Hepatocyte (in vitro differentiated cells): ENCODE data around the gene ETV3. TPM values are rescaled to one million over a fixed set of nuclear protein-coding genes. Genes with fewer than 3 reads are reported as not detected.

ENCODE experiments used
- DNase-seq: peaks from one replicate; pipeline ENCODE4 v3.0.0-alpha.2; 2016; ENCODE audit warnings: low spot score
- H2AFZ ChIP-seq: fragments of 200-600 bp; sonication (generic); 2 replicates; pipeline ENCODE4 v1.6.0; 2016; ENCODE audit warnings: antibody characterized with exemption, mild to moderate bottlenecking
- H3K27ac ChIP-seq: fragments of 200-600 bp; sonication (generic); 2 replicates; pipeline ENCODE4 v1.5.1; 2016; ENCODE audit warnings: mild to moderate bottlenecking
- H3K27me3 ChIP-seq: fragments of 200-600 bp; sonication (generic); 2 replicates; pipeline ENCODE4 v1.6.1; 2016
- H3K36me3 ChIP-seq: fragments of 200-600 bp; sonication (generic); replicated peaks from 2 replicates; pipeline ENCODE4 v1.5.1; 2016; ENCODE audit warnings: low read depth; ENCODE audit not compliant: insufficient read depth
- H3K4me1 ChIP-seq: fragments of 200-600 bp; sonication (generic); 2 replicates; pipeline ENCODE4 v1.5.1; 2016; ENCODE audit warnings: mild to moderate bottlenecking, moderate library complexity; ENCODE audit not compliant: insufficient read depth
- H3K4me2 ChIP-seq: fragments of 200-600 bp; sonication (generic); 2 replicates; pipeline ENCODE4 v1.6.0; 2016
- H3K4me3 ChIP-seq: fragments of 200-600 bp; sonication (generic); 2 replicates; pipeline ENCODE4 v1.5.1; 2016; ENCODE audit warnings: mild to moderate bottlenecking
- H3K79me2 ChIP-seq: fragments of 200-600 bp; sonication (generic); 2 replicates; pipeline ENCODE4 v1.6.0; 2017; ENCODE audit warnings: mild to moderate bottlenecking
- H3K9me2 ChIP-seq: fragments of 200-600 bp; sonication (generic); replicated peaks from 2 replicates; pipeline ENCODE4 v1.6.0; 2017; ENCODE audit warnings: mild to moderate bottlenecking; ENCODE audit not compliant: insufficient read depth
- H3K9me3 ChIP-seq: fragments of 200-600 bp; sonication (generic); 2 replicates; pipeline ENCODE4 v1.5.1; 2016; ENCODE audit warnings: low read depth, mild to moderate bottlenecking
- H4K20me1 ChIP-seq: fragments of 200-600 bp; sonication (generic); 2 replicates; pipeline ENCODE4 v1.6.0; 2016; ENCODE audit warnings: mild to moderate bottlenecking; ENCODE audit not compliant: insufficient read depth, poor library complexity, severe bottlenecking
- CTCF ChIP-seq: fragments of 200-600 bp; sonication (generic); IDR thresholded peaks from 2 replicates; pipeline ENCODE4 v1.5.1; 2016; ENCODE audit warnings: antibody characterized with exemption, mild to moderate bottlenecking; ENCODE audit not compliant: poor library complexity
- EZH2phosphoT487 ChIP-seq: fragments of 200-600 bp; sonication (generic); IDR thresholded peaks from one replicate; pipeline ENCODE4 v1.6.1; 2018; ENCODE audit warnings: antibody characterized with exemption, mild to moderate bottlenecking, low read depth, moderate library complexity; ENCODE audit not compliant: unreplicated experiment, severe bottlenecking
- WGBS: methylation state at CpG from one replicate; pipeline ENCODE4 v1.1.6; 2016; ENCODE audit warnings: low lambda C conversion rate; ENCODE audit errors: missing lambda C conversion rate; 5-methylcytosine and 5-hydroxymethylcytosine counted together
- polyA plus RNA-seq: library from polyadenylated mRNA; unstranded; fragments of >200 nt; fragmentation: Nextera tagmentation; extraction: Ambion mirVana; gene quantifications from 2 replicates; pipeline ENCODE4 v1.2.1, GENCODE V29; 2016
- total RNA-seq: library from RNA; depleted of rRNA; stranded (reverse); fragments of >200 nt; gene quantifications from 2 replicates; pipeline ENCODE4 v1.2.3, GENCODE V29; 2014

Gene ETV3
- total and polyA plus RNA-seq, 2 experiments from 2014 or later, result 8.4 to 17.6 TPM

DNA sequence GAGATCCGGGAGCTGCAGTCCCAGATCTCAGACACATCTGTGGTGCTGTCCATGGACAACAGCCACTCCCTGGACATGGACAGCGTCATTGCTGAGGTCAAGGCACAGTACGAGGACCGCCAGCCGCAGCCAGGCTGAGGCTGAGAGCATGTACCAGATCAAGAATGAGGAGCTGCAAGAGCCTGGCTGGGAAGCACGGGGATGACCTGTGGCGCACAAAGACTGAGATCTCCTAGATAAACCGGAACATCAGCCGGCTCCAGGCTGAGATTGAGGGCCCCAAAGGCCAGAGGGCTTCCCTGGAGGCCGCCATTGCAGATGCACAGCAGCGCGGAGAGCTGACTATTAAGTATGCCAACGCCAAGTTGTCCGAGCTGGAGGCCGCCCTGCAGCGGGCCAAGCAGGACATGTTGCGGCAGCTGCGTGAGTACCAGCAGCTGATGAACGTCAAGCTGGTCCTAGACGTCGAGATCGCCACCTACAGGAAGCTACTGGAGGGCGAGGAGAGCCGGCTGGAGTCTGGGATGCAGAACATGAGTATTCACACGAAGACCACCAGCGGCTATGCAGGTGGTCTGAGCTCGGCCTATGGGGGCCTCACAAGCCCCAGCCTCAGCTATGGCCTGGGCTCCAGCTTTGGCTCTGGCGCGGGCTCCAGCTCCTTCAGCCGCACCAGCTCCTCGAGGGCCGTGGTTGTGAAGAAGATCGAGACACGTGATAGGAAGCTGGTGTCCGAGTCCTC lies 64.1 kb downstream of the ETV3 start:
- Histone ChIP-seq H3K4me2 (peak overlapping the region; percentile 61), H3K4me1 (no peaks in the 10 kb centered on the region), H3K36me3 (no peaks in the 10 kb centered on the region), H3K27me3 (peaks cover 4% of the 10 kb centered on the region), H4K20me1 (no peaks in the 10 kb centered on the region), H3K9me3 (no peaks in the 10 kb centered on the region), H3K27ac (no peak overlapping the region), H3K79me2 (no peaks in the 10 kb centered on the region), H3K9me2 (no peaks in the 10 kb centered on the region), H3K4me3 (no peak overlapping the region), H2AFZ (peak overlapping the region; percentile 24)
- no peak for TF ChIP-seq EZH2phosphoT487
- peak; percentile 69 for TF ChIP-seq CTCF
- 45% methylated on average over 35 of the region's 35 CpGs for WGBS
- DNase-seq, result peak; percentile 81

Other genes starting within 250 kb of the ETV3 start
- gene PEAR1, start 244.7 kb downstream of the ETV3 start, total RNA-seq, result 5.3 and 6.1 TPM in 2 replicates
- 6.3 and 7.3 TPM in 2 replicates for gene PEAR1, start 244.7 kb downstream of the ETV3 start, polyA plus RNA-seq
- not detected in 2 replicates for gene LRRC71, start 217.8 kb downstream of the ETV3 start, total RNA-seq
- gene LRRC71, start 217.8 kb downstream of the ETV3 start, polyA plus RNA-seq, result not detected in 2 replicates
- 26.9 and 28.3 TPM in 2 replicates for gene ARHGEF11, start 92.7 kb downstream of the ETV3 start, total RNA-seq
- 25.0 and 31.1 TPM in 2 replicates for gene ARHGEF11, start 92.7 kb downstream of the ETV3 start, polyA plus RNA-seq
- not detected in 2 replicates for gene ETV3L, start 38.6 kb downstream of the ETV3 start, total RNA-seq
- not detected in 2 replicates for gene ETV3L, start 38.6 kb downstream of the ETV3 start, polyA plus RNA-seq